SK-N-SH (cell line): ENCODE results near the gene NEURL1. TPM values are rescaled to one million over a fixed set of nuclear protein-coding genes. Genes with fewer than 3 reads are reported as not detected.

Experiments used
- CTCF ChIA-PET: fragments of 300-600, 350-600 bp; formaldehyde crosslinking; extraction: SDS; loops from one replicate; lab custom pipeline; 2021; lab: Yijun Ruan, JAX
- POLR2A ChIA-PET: fragments of 350-600 bp; sonication (Branson Sonifier 250); formaldehyde crosslinking; extraction: SDS; loops from one replicate; lab custom pipeline; 2020; ENCODE audit warnings: antibody characterized with exemption, inconsistent platforms; lab: Yijun Ruan, JAX
- DNase-seq: peaks from one replicate; pipeline ENCODE4 v3.0.0; 2012
- H2AFZ ChIP-seq: fragments of 200-600 bp; sonication (generic); 2 replicates; pipeline ENCODE4 v1.8.1; 2016; ENCODE audit warnings: antibody characterized with exemption, mild to moderate bottlenecking, low read depth
- H3F3A ChIP-seq: fragments of 200-600 bp; sonication (generic); replicated peaks from 2 replicates; pipeline ENCODE3; 2016; ENCODE audit warnings: antibody characterized with exemption, mild to moderate bottlenecking; ENCODE audit not compliant: insufficient read depth
- H3K27ac ChIP-seq, 2 experiments: fragments of 200-500 bp in 1 of 2; fragments of 200-600 bp in 1 of 2; sonication (Bioruptor generic) in 1 of 2; sonication (generic), shearing (Covaris generic) in 1 of 2; 2 replicates each; pipeline versions ENCODE4 v1.5.1 to v1.6.1; 2014 to 2016; ENCODE audit warnings: low read depth in 2 of 2, inconsistent platforms in 1 of 2, low read length in 1 of 2, mild to moderate bottlenecking in 1 of 2, mixed read lengths in 1 of 2
- H3K27me3 ChIP-seq: fragments of 200-600 bp; sonication (generic), shearing (Covaris generic); 2 replicates; pipeline ENCODE4 v1.6.1; 2016; ENCODE audit warnings: mixed run types; ENCODE audit not compliant: insufficient read depth
- H3K36me3 ChIP-seq, 2 experiments: fragments of 200-500 bp in 1 of 2; fragments of 200-600 bp in 1 of 2; sonication (Bioruptor generic) in 1 of 2; sonication (generic) in 1 of 2; replicated peaks in 1 of 2; 2 replicates each; pipeline versions ENCODE3 to v1.5.1; 2014 to 2016; ENCODE audit warnings: low read length in 1 of 2, mild to moderate bottlenecking in 1 of 2; ENCODE audit not compliant: insufficient read depth in 2 of 2, control insufficient read depth in 1 of 2
- H3K4me1 ChIP-seq, 2 experiments: fragments of 200-500 bp in 1 of 2; fragments of 200-600 bp in 1 of 2; sonication (Bioruptor generic) in 1 of 2; sonication (generic), shearing (Covaris generic) in 1 of 2; 2 replicates each; pipeline versions ENCODE4 v1.5.1 to v1.6.1; 2014 to 2016; ENCODE audit warnings: low read depth in 1 of 2, low read length in 1 of 2, mixed run types in 1 of 2; ENCODE audit not compliant: insufficient read depth in 2 of 2, control insufficient read depth in 1 of 2
- H3K4me2 ChIP-seq: fragments of 200-600 bp; sonication (generic), shearing (Covaris generic); 2 replicates; pipeline ENCODE4 v1.6.1; 2017; ENCODE audit warnings: mixed run types
- H3K4me3 ChIP-seq, 2 experiments: fragments of 200-500 bp in 1 of 2; fragments of 200-600 bp in 1 of 2; sonication (Bioruptor generic) in 1 of 2; sonication (generic), shearing (Covaris generic) in 1 of 2; 2 replicates each; pipeline versions ENCODE4 v1.5.1 to v1.8.1; 2014 to 2016; ENCODE audit warnings: low read depth in 2 of 2, inconsistent platforms in 1 of 2, low read length in 1 of 2, mild to moderate bottlenecking in 1 of 2, mixed read lengths in 1 of 2, moderate library complexity in 1 of 2
- H3K79me2 ChIP-seq: fragments of 200-600 bp; sonication (generic); 2 replicates; pipeline ENCODE4 v1.8.1; 2017; ENCODE audit warnings: mild to moderate bottlenecking; ENCODE audit not compliant: insufficient read depth
- H3K9ac ChIP-seq: fragments of 200-600 bp; sonication (generic); 2 replicates; pipeline ENCODE4 v1.6.1; 2017; ENCODE audit warnings: mixed run types
- H3K9me2 ChIP-seq: fragments of 200-600 bp; sonication (generic); 2 replicates; pipeline ENCODE4 v1.6.1; 2017; ENCODE audit warnings: mixed run types
- H3K9me3 ChIP-seq: fragments of 200-600 bp; sonication (generic); 2 replicates; pipeline ENCODE4 v1.6.1; 2017; ENCODE audit warnings: mixed run types, mild to moderate bottlenecking, moderate library complexity
- H4K20me1 ChIP-seq: fragments of 200-600 bp; sonication (generic); 2 replicates; pipeline ENCODE4 v1.6.1; 2017; ENCODE audit warnings: mild to moderate bottlenecking, mixed run types; ENCODE audit not compliant: insufficient read depth
- CHD2 ChIP-seq: fragments of 150-350 bp; IDR thresholded peaks from 2 replicates; pipeline ENCODE4 v1.6.1; 2018; ENCODE audit warnings: low read length; ENCODE audit not compliant: partially characterized antibody
- EP300 ChIP-seq, 2 experiments: IDR thresholded peaks; 2 replicates each; pipeline versions ENCODE4 v1.4.0 to v1.6.1; 2012; ENCODE audit warnings: borderline replicate concordance in 1 of 2, low read depth in 1 of 2, low read length in 1 of 2
- FOXJ3 ChIP-seq: sonication (generic); formaldehyde crosslinking; IDR thresholded peaks from 2 replicates; pipeline ENCODE4 v1.5.1; 2020; ENCODE audit warnings: mild to moderate bottlenecking, missing genetic modification reagents
- GATA2 ChIP-seq: sonication (generic); formaldehyde crosslinking; IDR thresholded peaks from 2 replicates; pipeline ENCODE4 v1.5.0; 2020; ENCODE audit warnings: mild to moderate bottlenecking, missing genetic modification reagents
- MEF2A ChIP-seq: IDR thresholded peaks from 2 replicates; pipeline ENCODE4 v1.4.0; 2012; ENCODE audit warnings: low read depth, borderline replicate concordance
- NFIC ChIP-seq: IDR thresholded peaks from 2 replicates; pipeline ENCODE4 v1.4.0; 2012; ENCODE audit warnings: borderline replicate concordance
- NRF1 ChIP-seq: IDR thresholded peaks from 2 replicates; pipeline ENCODE4 v1.6.1; 2012; ENCODE audit warnings: low read depth, mild to moderate bottlenecking, low read length
- POLR2AphosphoS5 ChIP-seq: IDR thresholded peaks from 2 replicates; pipeline ENCODE4 v1.6.1; 2012; ENCODE audit warnings: low read depth, low read length
- RCOR1 ChIP-seq: fragments of 150-350 bp; IDR thresholded peaks from 2 replicates; pipeline ENCODE4 v1.6.1; 2017; ENCODE audit warnings: antibody characterized with exemption, low read length
- RFX5 ChIP-seq: IDR thresholded peaks from 2 replicates; pipeline ENCODE4 v1.6.1; 2012; ENCODE audit warnings: mild to moderate bottlenecking, improper control_type of control experiment, low read length
- SIN3A ChIP-seq: IDR thresholded peaks from 2 replicates; pipeline ENCODE4 v1.6.1; 2012; ENCODE audit warnings: low read depth, mild to moderate bottlenecking, low read length, moderate library complexity, borderline replicate concordance
- SMC3 ChIP-seq: IDR thresholded peaks from 2 replicates; pipeline ENCODE4 v1.6.1; 2012; ENCODE audit warnings: low read depth, low read length, improper control_type of control experiment
- TAF1 ChIP-seq: IDR thresholded peaks from 2 replicates; pipeline ENCODE4 v1.6.1; 2012; ENCODE audit warnings: low read depth, mild to moderate bottlenecking, low read length, moderate library complexity, borderline replicate concordance
- TCF12 ChIP-seq: IDR thresholded peaks from 2 replicates; pipeline ENCODE4 v1.4.0; 2012
- WGBS: methylation state at CpG from one replicate; pipeline ENCODE4 v1.1.6; 2017; ENCODE audit warnings: low lambda C conversion rate; 5-methylcytosine and 5-hydroxymethylcytosine counted together
- polyA plus RNA-seq, 3 experiments: library from polyadenylated mRNA; depleted of rRNA; stranded (reverse); fragments of >200 nt; gene quantifications; 2 replicates each; pipeline ENCODE4 v1.2.3, GENCODE V29; 2012
- TF ChIP-seq, protein P1 (sequence below): fragments of 200-600 bp; sonication (generic); IDR thresholded peaks from 2 replicates; pipeline ENCODE4 v1.6.1; 2017; ENCODE audit warnings: antibody characterized with exemption, mild to moderate bottlenecking, moderate library complexity
- TF ChIP-seq, protein P2 (sequence below): fragments of 150-350 bp; IDR thresholded peaks from 2 replicates; pipeline ENCODE4 v1.6.1; 2017; ENCODE audit warnings: antibody characterized with exemption, low read length, low read depth, borderline replicate concordance
- TF ChIP-seq, protein P3 (sequence below): IDR thresholded peaks from 2 replicates; pipeline ENCODE4 v1.4.0; 2012; ENCODE audit warnings: low read depth, borderline replicate concordance
- TF ChIP-seq, protein P4 (sequence below): IDR thresholded peaks from 2 replicates; pipeline ENCODE4 v1.4.0; 2012; ENCODE audit warnings: low read depth, borderline replicate concordance

NEURL1 gene
- polyA plus RNA-seq, 1 of the 3 experiments (the other 2 are of a cell fraction): 0.05 TPM

DNA sequence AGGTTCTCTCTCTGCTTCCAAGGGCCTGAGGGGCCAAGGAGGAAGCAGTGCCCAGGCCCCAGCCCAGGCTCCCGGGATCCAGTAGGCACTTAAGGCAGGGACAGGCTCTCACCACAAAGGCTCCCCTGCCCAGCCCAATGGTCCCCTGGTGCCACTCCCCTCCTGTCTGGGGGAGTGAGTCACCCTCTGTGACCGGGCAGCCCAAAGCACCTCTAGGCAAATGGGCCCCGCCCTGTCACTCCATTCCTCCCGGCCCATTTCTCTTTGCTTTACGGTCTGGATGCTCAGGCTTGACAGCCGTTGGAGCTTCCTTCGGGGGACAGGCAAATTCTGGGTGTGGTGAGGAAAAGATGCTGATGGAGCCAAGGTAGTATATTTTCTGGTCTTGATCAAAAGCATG lies 14.4 kb upstream of the NEURL1 start, which contains the start of gene CALHM3:
Gene CALHM3 (minus strand): TSS at position 106 of the 400 bp plus-strand sequence. CDS start 208 bp downstream, outside the sequence.
- WGBS: 77% methylated on average over 4 of the region's 7 CpGs
- Histone ChIP-seq H3K27ac (no peak within 1 kb of the TSS), H3K79me2 (no peaks in the 10 kb centered on the region), H4K20me1 (no peaks in the 10 kb centered on the region), H3K9ac (no peak within 1 kb of the TSS), H3K9me2 (no peaks in the 10 kb centered on the region), H3F3A (peaks cover 9% of the 10 kb centered on the region), H3K36me3 (no peaks in the 10 kb centered on the region), H3K27me3 (no peaks in the 10 kb centered on the region), H2AFZ (no peak within 1 kb of the TSS), H3K9me3 (no peaks in the 10 kb centered on the region), H3K4me1 (peaks cover 0 to 11% of the 10 kb centered on the region in 2 experiments; a peak in 1 of 4 replicates), H3K4me2 (no peak within 1 kb of the TSS), H3K4me3 (no peak within 1 kb of the TSS)
- TF ChIP-seq FOXJ3 (no peak), MEF2A (no peak), POLR2AphosphoS5 (no peak), SIN3A (no peak), RFX5 (no peak), NRF1 (no peak), TCF12 (no peak), GATA2 (CRISPR knock-in tag) (no peak), RCOR1 (no peak), SMC3 (no peak), TAF1 (no peak), NFIC (no peak), EP300 (IDR thresholded peaks at IDR 0.05; ENCODE audit: borderline replicate concordance in 1 of 2, low read depth in 1 of 2, low read length in 1 of 2) (no peak), CHD2 (no peak)
- TF ChIP-seq, protein P1, sequence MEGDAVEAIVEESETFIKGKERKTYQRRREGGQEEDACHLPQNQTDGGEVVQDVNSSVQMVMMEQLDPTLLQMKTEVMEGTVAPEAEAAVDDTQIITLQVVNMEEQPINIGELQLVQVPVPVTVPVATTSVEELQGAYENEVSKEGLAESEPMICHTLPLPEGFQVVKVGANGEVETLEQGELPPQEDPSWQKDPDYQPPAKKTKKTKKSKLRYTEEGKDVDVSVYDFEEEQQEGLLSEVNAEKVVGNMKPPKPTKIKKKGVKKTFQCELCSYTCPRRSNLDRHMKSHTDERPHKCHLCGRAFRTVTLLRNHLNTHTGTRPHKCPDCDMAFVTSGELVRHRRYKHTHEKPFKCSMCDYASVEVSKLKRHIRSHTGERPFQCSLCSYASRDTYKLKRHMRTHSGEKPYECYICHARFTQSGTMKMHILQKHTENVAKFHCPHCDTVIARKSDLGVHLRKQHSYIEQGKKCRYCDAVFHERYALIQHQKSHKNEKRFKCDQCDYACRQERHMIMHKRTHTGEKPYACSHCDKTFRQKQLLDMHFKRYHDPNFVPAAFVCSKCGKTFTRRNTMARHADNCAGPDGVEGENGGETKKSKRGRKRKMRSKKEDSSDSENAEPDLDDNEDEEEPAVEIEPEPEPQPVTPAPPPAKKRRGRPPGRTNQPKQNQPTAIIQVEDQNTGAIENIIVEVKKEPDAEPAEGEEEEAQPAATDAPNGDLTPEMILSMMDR: no peak
- TF ChIP-seq, protein P2, sequence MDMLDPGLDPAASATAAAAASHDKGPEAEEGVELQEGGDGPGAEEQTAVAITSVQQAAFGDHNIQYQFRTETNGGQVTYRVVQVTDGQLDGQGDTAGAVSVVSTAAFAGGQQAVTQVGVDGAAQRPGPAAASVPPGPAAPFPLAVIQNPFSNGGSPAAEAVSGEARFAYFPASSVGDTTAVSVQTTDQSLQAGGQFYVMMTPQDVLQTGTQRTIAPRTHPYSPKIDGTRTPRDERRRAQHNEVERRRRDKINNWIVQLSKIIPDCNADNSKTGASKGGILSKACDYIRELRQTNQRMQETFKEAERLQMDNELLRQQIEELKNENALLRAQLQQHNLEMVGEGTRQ: no peak
- TF ChIP-seq, protein P3, sequence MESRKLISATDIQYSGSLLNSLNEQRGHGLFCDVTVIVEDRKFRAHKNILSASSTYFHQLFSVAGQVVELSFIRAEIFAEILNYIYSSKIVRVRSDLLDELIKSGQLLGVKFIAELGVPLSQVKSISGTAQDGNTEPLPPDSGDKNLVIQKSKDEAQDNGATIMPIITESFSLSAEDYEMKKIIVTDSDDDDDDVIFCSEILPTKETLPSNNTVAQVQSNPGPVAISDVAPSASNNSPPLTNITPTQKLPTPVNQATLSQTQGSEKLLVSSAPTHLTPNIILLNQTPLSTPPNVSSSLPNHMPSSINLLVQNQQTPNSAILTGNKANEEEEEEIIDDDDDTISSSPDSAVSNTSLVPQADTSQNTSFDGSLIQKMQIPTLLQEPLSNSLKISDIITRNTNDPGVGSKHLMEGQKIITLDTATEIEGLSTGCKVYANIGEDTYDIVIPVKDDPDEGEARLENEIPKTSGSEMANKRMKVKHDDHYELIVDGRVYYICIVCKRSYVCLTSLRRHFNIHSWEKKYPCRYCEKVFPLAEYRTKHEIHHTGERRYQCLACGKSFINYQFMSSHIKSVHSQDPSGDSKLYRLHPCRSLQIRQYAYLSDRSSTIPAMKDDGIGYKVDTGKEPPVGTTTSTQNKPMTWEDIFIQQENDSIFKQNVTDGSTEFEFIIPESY: no peak
- TF ChIP-seq, protein P4, sequence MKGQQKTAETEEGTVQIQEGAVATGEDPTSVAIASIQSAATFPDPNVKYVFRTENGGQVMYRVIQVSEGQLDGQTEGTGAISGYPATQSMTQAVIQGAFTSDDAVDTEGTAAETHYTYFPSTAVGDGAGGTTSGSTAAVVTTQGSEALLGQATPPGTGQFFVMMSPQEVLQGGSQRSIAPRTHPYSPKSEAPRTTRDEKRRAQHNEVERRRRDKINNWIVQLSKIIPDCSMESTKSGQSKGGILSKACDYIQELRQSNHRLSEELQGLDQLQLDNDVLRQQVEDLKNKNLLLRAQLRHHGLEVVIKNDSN: no peak
- DNase-seq: no peak
- ChIA-PET CTCF (interaction anchor here (0.6 to 1.5 kb wide), 3 partner anchors 28 to 114 kb away, joined by 3 to 4 read pairs (median 3); no protein-coding TSS in a partner anchor), POLR2A (no interaction called here)
